Sciatic nerve (tissue), 2 donors: ENCODE data around the gene HSPA6. TPM values are rescaled to one million over a fixed set of nuclear protein-coding genes. Genes with fewer than 3 reads are reported as not detected.
"Not testable (repeated sequence)": the region's sequence is repeated elsewhere in the genome, so short reads cannot be mapped to it uniquely, and the experiment has no call there.

Experiments
- ATAC-seq: fragments of 200-7000 bp; cut with Tn5 transposase; one replicate; pipeline ENCODE4 v1.9.1; 2020; ENCODE audit warnings: mild to moderate bottlenecking, moderate library complexity
- DNase-seq: peaks from one replicate; pipeline ENCODE4 v3.0.0-alpha.2; 2020; ENCODE audit warnings: low spot score
- intact Hi-C: fragments of 100-400 bp; cut with DNase I; formaldehyde crosslinking; loops from one replicate; pipeline ENCODE4 v1.14.2; 2022
- total RNA-seq: library from RNA; stranded (reverse); fragmentation: NEBNext Ultra II Directional; extraction: Animal tissue kit (Norgen Biotek cat#: 25700); gene quantifications from one replicate; pipeline ENCODE4 v1.2.1, GENCODE V29; 2021
- donor health status: DM: no; HTN: no; CAD: no.
- donor health status: DM: no; HTN: no; CAD: no.

Gene HSPA6
- total RNA-seq, 1 donor from 2014 or later, result 13.4 TPM

DNA sequence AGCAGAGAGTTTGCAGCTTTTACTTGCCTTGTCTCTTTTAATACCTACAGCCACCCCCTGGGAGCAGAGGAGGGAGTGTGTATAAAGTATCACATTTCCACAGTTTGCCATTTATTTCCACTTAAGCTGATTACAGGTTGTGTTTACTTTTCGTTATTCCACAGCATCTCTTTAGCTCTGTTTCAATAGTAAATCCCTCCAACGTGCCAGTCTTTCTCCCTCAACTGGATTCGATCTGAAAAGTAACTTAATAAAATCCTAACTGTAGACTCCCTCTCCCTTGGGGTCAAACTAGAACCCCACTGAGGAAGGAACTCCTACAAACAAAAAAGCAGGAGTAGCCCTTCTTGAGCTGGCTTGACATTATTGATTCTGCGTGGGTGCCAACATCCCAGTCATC, 22.2 kb upstream of the HSPA6 start:
- ATAC-seq (no peak), DNase-seq (no peak)
- intact Hi-C loops, result no loop called here

DNA sequence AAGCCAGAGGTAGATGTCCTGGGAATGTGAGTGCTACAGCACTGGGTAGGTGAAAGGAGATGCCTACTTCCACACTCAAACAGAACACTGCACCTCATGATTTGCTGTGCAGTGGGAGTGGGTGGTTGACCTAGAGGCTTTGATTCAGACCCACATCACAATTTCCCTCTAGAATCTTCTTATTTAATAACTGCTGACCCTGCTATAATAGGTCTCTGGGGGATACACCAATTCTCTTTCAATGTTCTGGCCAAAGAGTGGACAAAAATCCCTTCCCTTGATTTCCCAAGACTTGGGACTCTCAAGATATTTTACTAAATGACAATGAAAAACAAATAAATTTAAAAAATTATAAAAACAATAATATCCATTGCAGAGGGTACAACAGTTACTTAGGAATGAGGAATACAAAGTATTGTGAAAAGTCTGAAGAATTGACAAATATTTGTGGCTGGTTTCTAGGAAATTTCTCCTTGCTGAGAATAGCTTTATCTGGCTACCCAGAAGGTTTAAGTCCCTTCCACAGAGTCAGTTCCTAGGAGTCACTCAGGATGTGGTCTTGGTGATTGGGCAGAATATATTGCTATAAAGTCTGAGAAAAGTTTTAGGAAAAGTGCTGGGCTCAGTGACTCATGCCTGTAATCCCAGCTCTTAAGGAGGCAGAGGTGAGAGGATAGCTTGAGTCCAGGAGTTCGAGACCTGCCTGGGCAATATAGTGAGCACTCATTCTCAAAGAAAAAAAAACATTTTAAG, 21.5 kb upstream of the HSPA6 start:
- ATAC-seq, result no peak
- DNase-seq, result no peak
- intact Hi-C loops, result no loop called here

DNA sequence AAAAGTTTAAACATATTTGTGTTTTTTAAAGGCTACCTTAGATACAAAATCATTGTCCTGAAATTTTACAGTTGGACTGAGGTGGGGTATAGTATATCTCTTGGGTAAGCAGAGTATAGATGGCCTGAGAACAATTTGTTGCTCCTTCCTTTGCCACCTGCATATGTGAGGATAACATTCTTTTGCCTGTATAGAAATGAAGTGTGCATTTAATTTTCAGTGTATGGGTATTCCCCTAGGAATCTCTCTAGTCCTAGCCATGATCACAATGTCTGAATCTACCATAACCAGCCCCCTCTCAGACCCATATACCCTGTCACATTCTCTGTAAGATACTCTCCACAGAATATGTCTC, 21.0 kb upstream of the HSPA6 start:
- ATAC-seq (no peak), DNase-seq (no peak)
- intact Hi-C loops, result no loop called here

DNA sequence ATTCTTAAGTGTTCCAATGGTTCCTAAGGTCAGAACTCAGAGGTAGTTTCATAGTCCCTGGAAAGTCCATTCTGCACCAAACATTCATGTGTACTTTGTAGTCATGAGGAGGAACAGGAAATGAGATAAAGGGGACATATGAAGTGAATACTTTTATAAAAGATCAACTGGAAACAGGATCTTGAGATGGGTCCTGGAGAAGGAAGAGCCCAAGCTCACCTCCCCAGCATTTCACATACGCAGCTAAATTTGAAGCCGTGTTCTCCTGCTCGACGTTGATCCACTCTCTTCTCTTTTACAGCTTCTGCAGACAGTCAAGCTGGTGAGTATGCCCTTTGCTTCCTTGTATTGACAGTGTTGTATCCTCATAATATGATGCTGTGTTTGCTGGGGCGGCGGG, 18.7 kb upstream of the HSPA6 start:
- ATAC-seq (no peak), DNase-seq (no peak)
- intact Hi-C loops, result no loop called here

DNA sequence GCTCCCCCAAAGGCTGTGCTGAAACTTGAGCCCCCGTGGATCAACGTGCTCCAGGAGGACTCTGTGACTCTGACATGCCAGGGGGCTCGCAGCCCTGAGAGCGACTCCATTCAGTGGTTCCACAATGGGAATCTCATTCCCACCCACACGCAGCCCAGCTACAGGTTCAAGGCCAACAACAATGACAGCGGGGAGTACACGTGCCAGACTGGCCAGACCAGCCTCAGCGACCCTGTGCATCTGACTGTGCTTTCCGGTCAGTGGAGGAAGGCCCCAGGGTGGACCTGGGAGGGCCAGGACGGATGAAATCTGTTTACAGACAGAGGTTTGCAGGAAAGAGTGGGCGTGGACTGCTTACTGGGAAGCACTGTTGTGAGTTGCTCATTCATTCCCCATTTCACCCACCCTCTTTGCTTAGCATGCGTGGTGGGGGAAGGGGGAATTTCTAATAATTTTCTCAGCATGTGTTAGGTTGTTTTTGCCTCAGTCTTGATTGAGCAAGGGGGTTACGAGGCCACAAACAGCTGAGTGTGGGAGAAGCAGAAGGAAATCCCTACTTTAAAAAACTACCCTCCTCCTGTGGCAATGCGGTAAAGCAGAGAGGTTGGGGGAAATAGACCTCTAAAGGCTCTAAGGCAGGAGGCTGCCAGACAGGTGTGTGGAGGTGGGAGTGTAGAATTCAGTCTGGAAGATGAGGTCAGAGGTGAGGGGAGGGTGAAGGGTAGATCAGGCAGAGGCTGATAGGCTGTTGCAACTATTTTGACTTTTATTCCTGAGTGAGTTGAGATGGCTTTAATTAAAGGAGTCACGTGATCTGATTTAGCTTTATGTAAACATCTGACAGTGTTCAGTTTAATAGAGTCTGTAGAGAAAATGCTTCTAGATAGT, 17.8 kb upstream of the HSPA6 start:
- intact Hi-C loops, result no loop called here
- DNase-seq (peak; percentile 64), ATAC-seq (peak; percentile 74)

DNA sequence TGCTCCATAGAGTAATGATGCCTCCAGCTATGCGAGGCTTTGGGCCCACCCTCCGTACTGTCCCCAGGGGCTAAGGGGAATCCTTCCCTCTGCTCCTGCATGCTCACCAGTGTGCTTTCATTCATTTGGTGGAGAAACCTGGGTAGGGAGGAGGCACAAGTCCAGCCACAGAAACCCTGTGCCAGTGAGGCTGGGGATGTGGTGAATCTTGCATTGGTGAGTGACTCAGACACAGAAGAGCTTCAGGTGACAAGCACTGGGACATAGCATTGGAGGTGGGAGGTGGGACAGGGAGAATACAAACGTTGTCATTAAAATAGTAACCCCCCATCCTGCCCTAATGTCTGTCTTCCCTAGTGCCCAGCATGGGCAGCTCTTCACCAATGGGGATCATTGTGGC, 13.9 kb upstream of the HSPA6 start:
- no peak for DNase-seq

DNA sequence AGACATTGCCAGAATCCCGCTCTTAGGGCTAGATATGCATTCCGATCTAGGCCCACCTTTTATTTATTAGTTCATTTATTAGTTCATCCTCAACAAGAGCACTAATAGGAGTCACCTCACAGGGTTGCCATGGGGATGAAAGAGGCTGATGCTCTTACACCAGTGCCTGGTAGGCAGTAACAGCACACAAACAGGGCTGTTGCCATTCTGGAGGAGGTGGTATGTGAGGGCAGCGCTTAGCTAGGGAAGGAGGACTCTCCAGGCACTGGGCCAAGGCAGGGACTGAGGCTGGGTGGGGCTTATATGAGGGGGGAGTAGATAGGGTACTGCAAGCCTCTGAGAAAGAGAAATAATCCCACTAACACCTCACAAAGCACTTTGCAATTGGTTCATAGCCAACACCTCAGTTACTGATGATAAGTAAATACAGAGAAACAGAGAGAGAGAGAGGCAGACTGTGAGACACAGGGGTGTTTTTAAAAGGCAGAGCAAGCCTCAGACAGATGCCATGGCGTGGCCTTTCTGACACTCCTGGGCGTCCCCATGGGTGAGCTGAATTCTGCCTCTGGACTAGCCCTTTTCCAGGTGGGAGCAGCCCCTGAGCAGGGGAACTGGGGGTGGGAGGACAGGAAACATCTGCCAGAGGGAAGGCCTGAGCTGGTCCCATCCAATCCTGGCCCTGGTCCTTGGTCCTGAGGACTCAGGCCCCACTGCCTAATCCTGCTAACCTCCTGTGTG, 13.2 kb upstream of the HSPA6 start:
- DNase-seq (no peak), ATAC-seq (no peak)
- intact Hi-C loops, result no loop called here

More for the DNA sequence above, 13.9 kb upstream of the HSPA6 start:
- intact Hi-C loops, result no loop called here
- ATAC-seq, result no peak

DNA sequence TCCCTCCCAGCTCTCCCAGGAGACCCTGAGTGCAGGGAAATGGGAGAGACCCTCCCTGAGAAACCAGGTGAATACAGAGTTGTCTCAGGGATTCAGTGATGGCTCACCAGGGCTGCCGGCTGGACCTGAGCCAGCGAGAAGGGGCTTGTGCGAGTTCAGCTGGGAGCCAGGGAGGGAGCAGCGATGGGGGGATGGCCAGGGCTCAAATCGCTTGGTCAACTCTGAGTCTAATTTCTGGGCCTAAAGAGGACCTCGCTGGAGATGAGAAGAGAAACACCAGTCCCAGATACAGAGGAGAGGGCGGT, 12.6 kb upstream of the HSPA6 start:
- intact Hi-C loops, result no loop called here
- no peak for ATAC-seq
- no peak for DNase-seq

DNA sequence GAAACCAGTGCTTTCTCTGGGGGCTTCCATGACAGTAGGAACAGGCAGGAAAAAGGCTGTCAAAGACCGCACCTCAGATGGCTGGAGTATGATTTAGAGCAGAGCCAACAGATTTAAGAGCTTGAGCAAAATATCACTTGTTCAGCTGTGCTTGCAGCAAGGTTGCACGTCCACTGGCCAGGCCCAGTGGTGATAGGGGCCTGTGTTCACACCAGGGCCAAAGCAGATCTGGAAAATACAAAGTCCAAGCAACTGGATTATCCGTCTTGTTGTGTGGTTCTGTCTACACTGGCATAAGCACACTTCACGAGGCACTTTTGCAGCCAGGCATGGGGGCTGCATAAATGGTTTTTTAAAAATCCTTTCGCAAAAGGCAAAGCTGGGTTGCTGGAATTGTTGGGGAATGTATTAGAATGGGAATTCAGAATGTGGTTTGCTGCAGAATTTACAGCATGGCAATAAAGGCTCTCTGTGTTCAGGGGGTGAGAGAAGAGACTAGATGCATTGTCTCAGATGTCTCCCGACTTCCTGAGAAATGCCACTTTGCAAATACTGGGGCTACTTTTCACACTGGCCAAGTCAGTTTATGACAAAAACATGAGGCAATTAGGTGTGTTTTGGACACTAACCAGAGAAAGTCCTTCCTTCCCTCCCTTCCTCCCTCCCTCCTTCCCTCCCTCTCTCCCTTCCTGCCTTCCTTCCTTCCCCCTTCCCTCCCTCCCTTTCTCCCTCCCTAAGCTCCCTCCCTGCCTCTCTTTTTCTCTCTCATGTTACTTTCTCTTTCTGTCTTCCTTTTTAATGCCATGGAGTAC, 11.5 kb upstream of the HSPA6 start:
- ATAC-seq, result peak; percentile 50
- DNase-seq, intact Hi-C loops: not testable (repeated sequence)

DNA sequence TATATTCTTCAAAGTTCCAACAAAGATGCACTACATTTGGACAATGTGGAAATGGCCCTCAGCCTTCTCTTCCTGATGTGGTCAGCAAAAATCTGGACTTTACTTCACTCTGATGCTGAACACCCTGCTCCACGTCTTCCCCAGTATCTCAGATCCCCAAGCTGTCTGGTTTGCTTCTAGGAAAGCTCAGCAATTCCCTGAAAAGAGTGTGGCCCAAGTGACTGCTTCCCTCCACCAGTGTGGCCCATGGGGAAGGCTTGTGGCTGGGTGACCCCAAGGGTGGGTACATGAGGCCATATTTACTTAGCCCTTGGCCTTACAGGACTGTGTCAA, 10.9 kb upstream of the HSPA6 start:
- DNase-seq, intact Hi-C loops: not testable (repeated sequence)
- ATAC-seq, result peak; percentile 59

DNA sequence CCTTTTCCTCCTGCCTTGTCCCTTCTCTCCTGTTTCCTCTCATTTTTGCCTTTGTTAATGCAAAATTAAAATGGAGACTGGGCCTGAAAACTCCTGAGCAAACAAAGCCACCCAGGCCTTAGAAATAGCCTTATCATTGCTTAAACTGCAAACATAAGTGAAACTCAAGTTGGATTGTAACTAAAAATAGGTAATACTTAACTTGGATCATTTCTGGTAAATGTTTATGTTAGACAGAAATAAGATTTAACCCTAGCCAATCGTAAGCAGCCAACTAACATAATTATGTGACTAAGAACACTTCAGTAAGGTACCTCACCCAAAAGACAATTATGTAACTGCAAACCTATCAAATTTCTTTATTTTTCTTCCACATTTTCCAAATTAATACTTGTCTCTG, 10.4 kb upstream of the HSPA6 start:
- DNase-seq, ATAC-seq, intact Hi-C loops: not testable (repeated sequence)

DNA sequence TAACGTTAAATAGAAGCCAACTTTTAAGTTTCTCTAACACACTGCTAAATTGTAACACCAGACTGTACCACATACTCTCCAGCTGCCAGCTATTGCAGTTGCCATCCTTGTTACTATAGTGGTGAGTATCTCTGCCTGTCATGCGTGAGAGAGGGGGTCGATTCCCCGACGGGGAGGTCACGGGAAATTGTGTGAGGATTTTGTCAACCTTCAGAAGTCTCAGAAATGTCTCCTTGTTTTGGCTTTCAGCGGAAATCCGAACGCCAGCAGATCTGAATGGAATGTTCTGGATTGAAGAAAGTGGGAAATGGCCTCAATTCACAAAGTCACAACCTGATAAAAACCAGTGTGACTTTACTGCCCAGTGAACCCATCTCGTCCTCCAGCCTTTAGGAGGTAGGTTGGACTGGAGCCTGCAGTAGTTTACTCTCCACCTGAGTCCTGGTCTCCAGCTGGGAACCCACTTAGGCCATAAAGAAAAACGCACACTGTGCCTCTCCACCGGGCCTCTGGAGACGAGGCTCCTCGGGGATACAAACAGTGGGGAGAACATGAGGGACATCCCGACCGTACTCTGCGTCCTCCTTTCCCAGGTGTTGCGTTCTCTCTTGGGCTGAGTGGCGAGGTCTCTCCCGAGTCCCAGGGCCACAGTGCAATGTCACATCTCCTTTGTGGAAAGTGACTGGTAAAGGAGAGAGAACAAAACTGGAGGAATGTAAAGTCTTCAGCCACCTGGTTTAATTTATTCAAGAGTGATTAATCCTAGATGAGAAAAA, 1.1 kb upstream of the HSPA6 start:
- DNase-seq, intact Hi-C loops: not testable (repeated sequence)
- ATAC-seq, result peak; percentile 4

DNA sequence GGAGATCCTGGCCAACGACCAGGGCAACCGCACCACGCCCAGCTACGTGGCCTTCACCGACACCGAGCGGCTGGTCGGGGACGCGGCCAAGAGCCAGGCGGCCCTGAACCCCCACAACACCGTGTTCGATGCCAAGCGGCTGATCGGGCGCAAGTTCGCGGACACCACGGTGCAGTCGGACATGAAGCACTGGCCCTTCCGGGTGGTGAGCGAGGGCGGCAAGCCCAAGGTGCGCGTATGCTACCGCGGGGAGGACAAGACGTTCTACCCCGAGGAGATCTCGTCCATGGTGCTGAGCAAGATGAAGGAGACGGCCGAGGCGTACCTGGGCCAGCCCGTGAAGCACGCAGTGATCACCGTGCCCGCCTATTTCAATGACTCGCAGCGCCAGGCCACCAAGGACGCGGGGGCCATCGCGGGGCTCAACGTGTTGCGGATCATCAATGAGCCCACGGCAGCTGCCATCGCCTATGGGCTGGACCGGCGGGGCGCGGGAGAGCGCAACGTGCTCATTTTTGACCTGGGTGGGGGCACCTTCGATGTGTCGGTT, 477 bp downstream of the HSPA6 start:
- peak; percentile 46 for ATAC-seq
- intact Hi-C loops, result not testable (repeated sequence)
- DNase-seq, result peak; percentile 63

DNA sequence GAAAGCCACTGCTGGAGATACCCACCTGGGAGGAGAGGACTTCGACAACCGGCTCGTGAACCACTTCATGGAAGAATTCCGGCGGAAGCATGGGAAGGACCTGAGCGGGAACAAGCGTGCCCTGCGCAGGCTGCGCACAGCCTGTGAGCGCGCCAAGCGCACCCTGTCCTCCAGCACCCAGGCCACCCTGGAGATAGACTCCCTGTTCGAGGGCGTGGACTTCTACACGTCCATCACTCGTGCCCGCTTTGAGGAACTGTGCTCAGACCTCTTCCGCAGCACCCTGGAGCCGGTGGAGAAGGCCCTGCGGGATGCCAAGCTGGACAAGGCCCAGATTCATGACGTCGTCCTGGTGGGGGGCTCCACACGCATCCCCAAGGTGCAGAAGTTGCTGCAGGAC, 981 bp downstream of the HSPA6 start:
- ATAC-seq, result peak; percentile 47
- DNase-seq, intact Hi-C loops: not testable (repeated sequence)

DNA sequence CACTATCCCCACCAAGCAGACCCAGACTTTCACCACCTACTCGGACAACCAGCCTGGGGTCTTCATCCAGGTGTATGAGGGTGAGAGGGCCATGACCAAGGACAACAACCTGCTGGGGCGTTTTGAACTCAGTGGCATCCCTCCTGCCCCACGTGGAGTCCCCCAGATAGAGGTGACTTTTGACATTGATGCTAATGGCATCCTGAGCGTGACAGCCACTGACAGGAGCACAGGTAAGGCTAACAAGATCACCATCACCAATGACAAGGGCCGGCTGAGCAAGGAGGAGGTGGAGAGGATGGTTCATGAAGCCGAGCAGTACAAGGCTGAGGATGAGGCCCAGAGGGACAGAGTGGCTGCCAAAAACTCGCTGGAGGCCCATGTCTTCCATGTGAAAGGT, 1.6 kb downstream of the HSPA6 start:
- DNase-seq, intact Hi-C loops, ATAC-seq: not testable (repeated sequence)

DNA sequence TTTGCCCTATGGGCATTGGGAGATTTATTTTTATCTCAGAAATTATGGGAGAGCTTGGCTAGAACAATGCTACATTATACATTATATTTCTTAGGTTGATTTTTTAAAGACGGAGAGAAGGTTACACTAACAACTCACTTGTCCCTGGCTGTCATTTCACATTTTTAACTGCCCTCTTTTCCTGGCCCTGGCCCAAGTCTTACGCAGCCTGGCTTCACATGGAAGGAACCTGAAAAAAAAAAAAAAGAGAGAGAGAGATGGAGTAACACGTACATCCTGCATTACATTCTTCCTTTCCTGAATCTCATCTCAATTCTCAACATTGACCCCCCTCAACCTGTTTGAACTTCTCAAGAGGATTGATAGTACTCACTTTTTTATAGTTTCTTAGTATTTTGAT, 4.2 kb downstream of the HSPA6 start:
- ATAC-seq, DNase-seq, intact Hi-C loops: not testable (repeated sequence)

DNA sequence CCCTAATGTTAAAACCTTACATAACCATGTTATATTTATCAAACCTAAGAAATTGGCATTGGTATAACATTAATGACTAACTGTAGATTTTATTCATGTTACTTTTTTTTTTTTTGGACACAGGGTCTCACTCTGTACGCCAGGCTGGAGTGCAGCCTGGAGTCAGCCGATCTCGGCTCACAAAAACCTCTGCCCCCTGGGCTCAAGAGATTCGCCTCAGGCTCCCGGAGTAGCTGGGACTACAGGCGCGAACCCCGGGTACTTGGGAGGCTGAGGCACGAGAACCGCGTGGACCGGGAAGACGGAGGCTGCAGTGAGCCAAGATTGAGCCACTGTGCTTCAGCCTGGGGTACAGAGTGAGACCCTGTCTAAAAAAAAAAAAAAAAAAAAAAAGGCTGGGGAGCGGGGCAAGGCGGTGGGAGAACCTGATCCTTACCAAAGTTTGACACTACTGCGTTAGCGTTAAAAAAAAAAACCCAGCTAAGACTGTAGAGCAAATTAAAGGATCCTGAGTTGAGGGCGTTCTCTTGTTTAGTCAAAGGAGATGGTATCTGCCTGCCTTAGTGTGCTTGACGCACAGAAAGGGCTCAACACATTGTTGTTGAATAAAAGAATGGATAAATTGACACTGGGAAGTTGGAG, 5.2 kb downstream of the HSPA6 start:
- ATAC-seq, intact Hi-C loops, DNase-seq: not testable (repeated sequence)

DNA sequence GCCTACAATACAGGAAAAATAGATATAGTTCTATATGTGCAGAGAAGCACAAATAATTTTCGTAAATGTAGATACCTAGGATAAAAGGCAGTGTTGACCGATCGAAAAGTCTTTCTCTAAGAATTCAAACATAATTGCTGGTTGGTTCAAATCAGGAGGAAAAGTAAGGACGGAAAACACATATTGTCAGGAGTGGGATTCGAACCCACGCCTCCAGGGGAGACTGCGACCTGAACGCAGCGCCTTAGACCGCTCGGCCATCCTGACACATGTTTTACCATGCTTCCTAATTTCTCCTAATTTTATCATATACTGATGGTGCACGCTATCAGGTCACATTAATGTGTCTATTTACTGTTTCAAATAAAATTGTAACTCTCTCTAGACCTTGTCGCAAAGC, 5.8 kb downstream of the HSPA6 start:
- DNase-seq, result peak; percentile 83
- intact Hi-C loops, result not testable (repeated sequence)
- ATAC-seq, result peak; percentile 89
